Erythroblast (primary cell): Measurements from ENCODE around the gene MAMDC2.

Experiments used
- GATA1 ChIP-seq: IDR thresholded peaks from 2 replicates; pipeline ENCODE4 v1.6.1; 2011; ENCODE audit warnings: low read depth, mild to moderate bottlenecking, control low read depth, low read length, moderate library complexity
- POLR2A ChIP-seq: IDR thresholded peaks from 2 replicates; pipeline ENCODE4 v1.6.1; 2011; ENCODE audit warnings: mild to moderate bottlenecking, low read length

- TF ChIP-seq POLR2A, result no peak
- TF ChIP-seq GATA1, result no peak
Measured at GRCh38 chr9:70137577-70137976, 93.9 kb downstream of the MAMDC2 start.
